HEK293T (cell line): ENCODE data around the gene ELOVL2.

Source experiments
- ELF4 ChIP-seq: fragments of 450-650 bp; IDR thresholded peaks from 2 replicates; pipeline ENCODE4 v1.6.1; 2017; ENCODE audit warnings: antibody characterized with exemption
- SP1 ChIP-seq: fragments of 450-650 bp; IDR thresholded peaks from 2 replicates; pipeline ENCODE4 v1.6.1; 2017
- TF ChIP-seq, protein P1 (sequence below): fragments of 450-650 bp; IDR thresholded peaks from 2 replicates; pipeline ENCODE4 v1.6.1; 2016

DNA sequence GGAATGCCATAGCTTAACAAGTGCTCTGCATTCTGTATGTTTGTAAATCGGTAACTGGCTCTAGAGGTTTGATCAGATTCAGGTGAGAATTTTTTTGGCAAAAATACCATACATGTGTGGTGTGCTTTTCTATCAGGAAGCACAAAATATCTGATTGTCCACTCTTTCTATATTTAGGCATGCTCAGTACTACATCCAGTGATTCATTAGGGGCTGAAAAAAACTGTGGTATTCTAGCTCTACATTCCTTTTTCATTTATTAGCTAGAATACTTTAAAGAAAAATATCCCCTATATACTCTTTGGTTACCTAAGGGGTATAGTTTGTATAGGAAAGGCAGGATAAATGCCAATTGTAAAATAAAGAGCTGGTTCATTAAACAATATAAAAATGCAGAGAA, 10.6 kb upstream of the ELOVL2 start:
- TF ChIP-seq, protein P1, sequence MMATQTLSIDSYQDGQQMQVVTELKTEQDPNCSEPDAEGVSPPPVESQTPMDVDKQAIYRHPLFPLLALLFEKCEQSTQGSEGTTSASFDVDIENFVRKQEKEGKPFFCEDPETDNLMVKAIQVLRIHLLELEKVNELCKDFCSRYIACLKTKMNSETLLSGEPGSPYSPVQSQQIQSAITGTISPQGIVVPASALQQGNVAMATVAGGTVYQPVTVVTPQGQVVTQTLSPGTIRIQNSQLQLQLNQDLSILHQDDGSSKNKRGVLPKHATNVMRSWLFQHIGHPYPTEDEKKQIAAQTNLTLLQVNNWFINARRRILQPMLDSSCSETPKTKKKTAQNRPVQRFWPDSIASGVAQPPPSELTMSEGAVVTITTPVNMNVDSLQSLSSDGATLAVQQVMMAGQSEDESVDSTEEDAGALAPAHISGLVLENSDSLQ = no peak
- TF ChIP-seq ELF4 (no peak), SP1 (no peak)
